ENCODE results near the gene PPP4R3B. TPM values are rescaled to one million over a fixed set of nuclear protein-coding genes. Genes with fewer than 3 reads are reported as not detected.

The PPP4R3B gene
- total and polyA plus RNA-seq, 2 of the 4 experiments (the other 2 are of a cell fraction): 11.9 to 23.7 TPM

- ChIA-PET POLR2A (ENCODE audit: unreplicated experiment) (no interaction called here), CTCF (interaction anchor here (0.7 kb wide), 1 partner anchor 13 kb away, joined by 3 read pairs; no protein-coding TSS in a partner anchor)
- H3K79me1 ChIP-seq (ENCODE audit: low read depth in 1 of 2, low read length in 2 of 2): no peaks in the 10 kb centered on the region
- no peak overlapping the region for H2BK20ac ChIP-seq (ENCODE audit: low read depth, low read length)
- H2BK5ac ChIP-seq (ENCODE audit: low read depth, low read length, poor library complexity, severe bottlenecking): no peak overlapping the region
- no CpG with 5 or more reads among the region's 1 CpG for WGBS, 2 experiments (ENCODE audit: extremely low coverage in 2 of 2, insufficient read length in 1 of 2)
- ATAC-seq (ENCODE audit: low read depth) (no peak), DNase-seq (peak; percentile 8)
- H3K27ac ChIP-seq (ENCODE audit: insufficient read depth, low read length): no peak overlapping the region
- dilution Hi-C loops (cut with HindIII; ENCODE audit: low sequenced_read_pairs, unreplicated experiment) (no loop called here), intact Hi-C loops (cut with micrococcal nuclease) (no loop called here), in situ Hi-C loops (cut with MboI; ENCODE audit: low sequenced_read_pairs) (no loop called here)
- no peaks in the 10 kb centered on the region for H4K20me1 ChIP-seq (ENCODE audit: insufficient read depth, low read length)
- H3K18ac ChIP-seq (ENCODE audit: low read depth, low read length): no peak overlapping the region
- H3K4me3 ChIP-seq (ENCODE audit: insufficient read depth, low read depth, low read length): no peak overlapping the region
- H2AFZ ChIP-seq (replicated peaks; ENCODE audit: low read length, poor library complexity): no peak overlapping the region
- no peak overlapping the region for H2BK120ac ChIP-seq (ENCODE audit: low read depth, low read length)
- no peak overlapping the region for H3K4ac ChIP-seq (ENCODE audit: low read depth, low read length)
- no peaks in the 10 kb centered on the region for H3K27me3 ChIP-seq (ENCODE audit: control insufficient read depth, insufficient read depth, low read length)
- no peak overlapping the region for H4K5ac ChIP-seq (ENCODE audit: low read depth, low read length)
- H2AK5ac ChIP-seq (ENCODE audit: low read depth, low read length): no peak overlapping the region
- no peak overlapping the region for H2BK15ac ChIP-seq (ENCODE audit: low read depth, low read length)
- H3K36me3 ChIP-seq (ENCODE audit: control insufficient read depth, insufficient read depth, low read length): peaks cover 7% of the 10 kb centered on the region
- H4K8ac ChIP-seq (ENCODE audit: low read depth in 2 of 2, low read length in 2 of 2): no peak overlapping the region
- H3K9me1 ChIP-seq (ENCODE audit: insufficient read depth, low read length): no peaks in the 10 kb centered on the region
- peaks cover 2% of the 10 kb centered on the region for H3K4me1 ChIP-seq (ENCODE audit: control insufficient read depth, insufficient read depth, low read length)
- H3K4me2 ChIP-seq (ENCODE audit: low read depth, low read length): no peak overlapping the region
- H3K9me3 ChIP-seq (ENCODE audit: control insufficient read depth, insufficient read depth, low read length): no peaks in the 10 kb centered on the region
- no peak overlapping the region for H2AK9ac ChIP-seq (replicated peaks; ENCODE audit: low read depth, low read length, poor library complexity)
- no peak overlapping the region for H3K56ac ChIP-seq (ENCODE audit: extremely low read depth, insufficient read depth, low read length)
- no peak overlapping the region for H3K23ac ChIP-seq (ENCODE audit: low read depth, low read length)
- no TSS peak for BruUV-seq (replicated peaks)
- H4K91ac ChIP-seq (ENCODE audit: insufficient read depth, low read depth, low read length): no peak overlapping the region
- no peak overlapping the region for H3K14ac ChIP-seq (replicated peaks; ENCODE audit: low read depth, low read length)
- no peak overlapping the region for H3K9ac ChIP-seq (ENCODE audit: low read depth, low read length)
- TF ChIP-seq SMC3 (IDR thresholded peaks at IDR 0.05; ENCODE audit: low read depth, low read length) (no peak), CHD1 (IDR thresholded peaks at IDR 0.05; ENCODE audit: low read depth, low read length) (no peak), RAD21 (IDR thresholded peaks at IDR 0.05; ENCODE audit: low read length) (no peak)
- TF ChIP-seq, protein P1, sequence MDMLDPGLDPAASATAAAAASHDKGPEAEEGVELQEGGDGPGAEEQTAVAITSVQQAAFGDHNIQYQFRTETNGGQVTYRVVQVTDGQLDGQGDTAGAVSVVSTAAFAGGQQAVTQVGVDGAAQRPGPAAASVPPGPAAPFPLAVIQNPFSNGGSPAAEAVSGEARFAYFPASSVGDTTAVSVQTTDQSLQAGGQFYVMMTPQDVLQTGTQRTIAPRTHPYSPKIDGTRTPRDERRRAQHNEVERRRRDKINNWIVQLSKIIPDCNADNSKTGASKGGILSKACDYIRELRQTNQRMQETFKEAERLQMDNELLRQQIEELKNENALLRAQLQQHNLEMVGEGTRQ (IDR thresholded peaks at IDR 0.05; ENCODE audit: low read depth, low read length): no peak
These were observed 31.8 kb upstream of the PPP4R3B start for GRCh38 chr2:55649211-55649610.
